ENCODE data around the gene CDHR3. TPM values are rescaled to one million over a fixed set of nuclear protein-coding genes. Genes with fewer than 3 reads are reported as not detected.

CDHR3 gene
- total RNA-seq, 1 experiment from 2014 or later: 9.2 TPM

DNA sequence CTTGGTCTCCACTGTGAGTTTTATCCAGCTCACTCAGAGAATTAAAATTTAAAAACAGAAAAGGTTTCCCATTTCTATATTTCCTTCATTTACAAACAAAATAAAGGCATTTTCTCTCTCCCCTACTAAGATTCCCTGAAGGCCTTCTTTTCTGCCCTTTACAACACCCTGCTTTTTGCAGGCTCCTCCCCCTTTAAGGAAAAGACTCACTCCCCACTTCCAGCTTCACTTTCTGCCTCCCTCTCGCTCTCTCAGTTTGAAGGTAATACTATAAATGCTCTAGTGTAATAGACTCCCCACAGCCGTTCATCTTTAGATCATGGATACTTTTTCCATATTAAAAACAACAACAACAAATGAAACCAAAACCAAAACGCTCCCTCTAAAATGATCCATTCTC, 53.3 kb downstream of the CDHR3 start:
- intact Hi-C loops (cut with micrococcal nuclease; ENCODE audit: unreplicated experiment): no loop called here
- no peaks in the 10 kb centered on the region for H3K4me1 ChIP-seq
- no peaks in the 10 kb centered on the region for H3K36me3 Mint-ChIP-seq (ENCODE audit: insufficient read depth, unreplicated experiment)
- CTCF ChIA-PET: no interaction called here
- no peak overlapping the region for H3K4me3 ChIP-seq (ENCODE audit: low read depth, low read length)
- H3K36me3 ChIP-seq (ENCODE audit: control insufficient read depth, insufficient read depth, low read length): no peaks in the 10 kb centered on the region
- TF ChIP-seq, protein P1, sequence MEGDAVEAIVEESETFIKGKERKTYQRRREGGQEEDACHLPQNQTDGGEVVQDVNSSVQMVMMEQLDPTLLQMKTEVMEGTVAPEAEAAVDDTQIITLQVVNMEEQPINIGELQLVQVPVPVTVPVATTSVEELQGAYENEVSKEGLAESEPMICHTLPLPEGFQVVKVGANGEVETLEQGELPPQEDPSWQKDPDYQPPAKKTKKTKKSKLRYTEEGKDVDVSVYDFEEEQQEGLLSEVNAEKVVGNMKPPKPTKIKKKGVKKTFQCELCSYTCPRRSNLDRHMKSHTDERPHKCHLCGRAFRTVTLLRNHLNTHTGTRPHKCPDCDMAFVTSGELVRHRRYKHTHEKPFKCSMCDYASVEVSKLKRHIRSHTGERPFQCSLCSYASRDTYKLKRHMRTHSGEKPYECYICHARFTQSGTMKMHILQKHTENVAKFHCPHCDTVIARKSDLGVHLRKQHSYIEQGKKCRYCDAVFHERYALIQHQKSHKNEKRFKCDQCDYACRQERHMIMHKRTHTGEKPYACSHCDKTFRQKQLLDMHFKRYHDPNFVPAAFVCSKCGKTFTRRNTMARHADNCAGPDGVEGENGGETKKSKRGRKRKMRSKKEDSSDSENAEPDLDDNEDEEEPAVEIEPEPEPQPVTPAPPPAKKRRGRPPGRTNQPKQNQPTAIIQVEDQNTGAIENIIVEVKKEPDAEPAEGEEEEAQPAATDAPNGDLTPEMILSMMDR (IDR thresholded peaks at IDR 0.05; ENCODE audit: insufficient read depth in 1 of 2, low read depth in 1 of 2, low read length in 1 of 2, severe bottlenecking in 1 of 2, unreplicated experiment in 1 of 2): no peak
- no peak for DNase-seq
- peaks cover 3% of the 10 kb centered on the region for H3K27me3 Mint-ChIP-seq (ENCODE audit: insufficient read depth, unreplicated experiment)
- no peaks in the 10 kb centered on the region for H3K9me3 ChIP-seq
- no peak overlapping the region for H3K4me3 Mint-ChIP-seq (ENCODE audit: unreplicated experiment)
- no TSS peak for BruUV-seq (replicated peaks)
- peaks cover 6% of the 10 kb centered on the region for H3K4me1 Mint-ChIP-seq (ENCODE audit: low read depth, unreplicated experiment)
- no peaks in the 10 kb centered on the region for H3K9me3 Mint-ChIP-seq (ENCODE audit: unreplicated experiment)
- no peak overlapping the region for H3K27ac Mint-ChIP-seq (ENCODE audit: unreplicated experiment)
- POLR2A ChIA-PET: no interaction called here
- H3K27me3 ChIP-seq (replicated peaks; ENCODE audit: control insufficient read depth, insufficient read depth, low read length): no peaks in the 10 kb centered on the region

DNA sequence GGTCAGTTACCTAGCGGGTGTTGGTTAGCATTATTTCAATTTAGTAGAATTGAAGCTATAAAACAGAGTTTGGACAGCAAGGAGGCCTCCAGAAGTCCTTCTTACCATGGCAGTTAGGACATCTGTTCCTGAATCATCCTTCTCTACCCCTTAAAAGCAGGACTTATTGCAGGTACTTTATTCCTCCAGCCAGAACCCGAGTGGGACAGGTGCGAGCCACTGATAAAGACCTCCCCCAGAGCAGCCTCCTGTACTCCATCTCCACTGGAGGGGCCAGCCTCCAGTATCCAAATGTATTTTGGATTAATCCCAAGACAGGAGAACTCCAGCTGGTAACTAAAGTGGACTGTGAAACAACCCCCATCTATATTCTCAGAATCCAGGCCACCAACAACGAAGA, 54.6 kb downstream of the CDHR3 start:
- TF ChIP-seq, protein P1 (IDR thresholded peaks at IDR 0.05; ENCODE audit: insufficient read depth in 1 of 2, low read depth in 1 of 2, low read length in 1 of 2, severe bottlenecking in 1 of 2, unreplicated experiment in 1 of 2): no peak
- no peaks in the 10 kb centered on the region for H3K27me3 ChIP-seq (replicated peaks; ENCODE audit: control insufficient read depth, insufficient read depth, low read length)
- no TSS peak for BruUV-seq (replicated peaks)
- H3K4me3 ChIP-seq (ENCODE audit: low read depth, low read length): no peak overlapping the region
- no peaks in the 10 kb centered on the region for H3K36me3 Mint-ChIP-seq (ENCODE audit: insufficient read depth, unreplicated experiment)
- DNase-seq: no peak
- no peaks in the 10 kb centered on the region for H3K4me1 Mint-ChIP-seq (ENCODE audit: low read depth, unreplicated experiment)
- no peaks in the 10 kb centered on the region for H3K27me3 Mint-ChIP-seq (ENCODE audit: insufficient read depth, unreplicated experiment)
- no peaks in the 10 kb centered on the region for H3K9me3 Mint-ChIP-seq (ENCODE audit: unreplicated experiment)
- no peak overlapping the region for H3K4me3 Mint-ChIP-seq (ENCODE audit: unreplicated experiment)
- intact Hi-C loops (cut with micrococcal nuclease; ENCODE audit: unreplicated experiment): no loop called here
- no peaks in the 10 kb centered on the region for H3K36me3 ChIP-seq (ENCODE audit: control insufficient read depth, insufficient read depth, low read length)
- CTCF ChIA-PET: no interaction called here
- no peaks in the 10 kb centered on the region for H3K9me3 ChIP-seq
- no peak overlapping the region for H3K27ac Mint-ChIP-seq (ENCODE audit: unreplicated experiment)
- H3K4me1 ChIP-seq: no peaks in the 10 kb centered on the region
- POLR2A ChIA-PET: no interaction called here

DNA sequence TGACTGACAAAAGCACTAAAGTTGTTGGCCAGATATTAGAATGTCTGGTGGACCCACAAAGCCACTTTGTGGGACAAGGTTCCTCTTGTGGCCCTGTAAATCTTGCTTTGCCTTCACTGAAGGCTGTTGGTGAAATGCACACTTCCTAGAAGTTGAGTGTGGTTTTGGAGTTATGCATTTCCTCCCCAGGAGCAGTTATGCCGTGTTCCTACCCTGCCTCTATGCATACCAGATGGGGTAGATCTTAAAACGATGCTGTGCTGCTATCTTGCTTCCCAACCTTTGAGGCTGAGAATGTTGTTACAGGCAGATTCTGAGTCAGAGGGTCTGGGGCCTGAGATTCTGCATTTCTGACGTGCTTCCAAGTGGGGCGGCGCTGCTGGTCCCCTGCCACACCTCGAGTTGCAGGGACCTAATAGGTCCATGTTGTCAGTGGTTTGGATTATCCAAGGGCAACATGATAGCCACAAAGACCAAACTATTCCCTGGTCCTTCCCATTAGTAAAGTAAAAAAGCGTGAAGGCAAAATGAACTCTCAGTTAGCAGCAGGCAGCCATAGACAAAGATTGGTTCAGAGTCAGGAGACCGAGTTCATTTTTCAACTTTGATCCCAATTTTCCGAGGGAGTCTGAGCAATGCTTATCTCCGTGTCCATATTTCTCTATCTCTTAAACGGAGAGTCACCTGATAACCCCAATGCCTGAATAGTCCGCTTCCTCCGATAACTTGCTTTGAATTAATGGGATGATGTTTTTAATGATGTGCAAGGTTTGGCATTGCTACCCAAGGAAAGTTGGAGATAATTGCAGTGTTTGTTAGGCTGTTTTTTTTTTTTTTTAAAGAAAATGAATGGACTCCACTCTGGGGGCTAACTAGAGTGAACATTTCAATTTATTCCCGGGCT, 55.8 kb downstream of the CDHR3 start:
- no TSS peak for BruUV-seq (replicated peaks)
- no peaks in the 10 kb centered on the region for H3K36me3 Mint-ChIP-seq (ENCODE audit: insufficient read depth, unreplicated experiment)
- no peaks in the 10 kb centered on the region for H3K27me3 Mint-ChIP-seq (ENCODE audit: insufficient read depth, unreplicated experiment)
- H3K9me3 Mint-ChIP-seq (ENCODE audit: unreplicated experiment): no peaks in the 10 kb centered on the region
- H3K27ac Mint-ChIP-seq (ENCODE audit: unreplicated experiment): no peak overlapping the region
- no peaks in the 10 kb centered on the region for H3K9me3 ChIP-seq
- intact Hi-C loops (cut with micrococcal nuclease; ENCODE audit: unreplicated experiment): no loop called here
- ChIA-PET POLR2A (no interaction called here), CTCF (interaction anchor here (0.6 kb wide), 1 partner anchor 349 kb away, joined by 7 read pairs; no protein-coding TSS in a partner anchor)
- no peak overlapping the region for H3K4me3 Mint-ChIP-seq (ENCODE audit: unreplicated experiment)
- H3K4me1 Mint-ChIP-seq (ENCODE audit: low read depth, unreplicated experiment): no peaks in the 10 kb centered on the region
- no peak for DNase-seq
- H3K4me1 ChIP-seq: no peaks in the 10 kb centered on the region
- no peaks in the 10 kb centered on the region for H3K27me3 ChIP-seq (replicated peaks; ENCODE audit: control insufficient read depth, insufficient read depth, low read length)
- no peaks in the 10 kb centered on the region for H3K36me3 ChIP-seq (ENCODE audit: control insufficient read depth, insufficient read depth, low read length)
- TF ChIP-seq, protein P1 (IDR thresholded peaks at IDR 0.05; ENCODE audit: insufficient read depth in 1 of 2, low read depth in 1 of 2, low read length in 1 of 2, severe bottlenecking in 1 of 2, unreplicated experiment in 1 of 2): no peak
- no peak overlapping the region for H3K4me3 ChIP-seq (ENCODE audit: low read depth, low read length)
